Breast epithelium (tissue), 3 donors: ENCODE data around the gene GNRH2.

Experiments
- POLR2AphosphoS5 ChIP-seq, 3 donors: sonication (generic); formaldehyde crosslinking; IDR thresholded peaks; one replicate each; pipeline ENCODE4 v1.6.1; 2017; ENCODE audit warnings: antibody characterized with exemption in 3 of 3
- TF ChIP-seq, protein P1 (sequence below), 3 donors: fragments of 450-650 bp; IDR thresholded peaks; one replicate each; pipeline ENCODE4 v1.5.1; 2016 to 2017; ENCODE audit warnings: antibody characterized with exemption in 3 of 3, mild to moderate bottlenecking in 3 of 3, moderate library complexity in 3 of 3

DNA sequence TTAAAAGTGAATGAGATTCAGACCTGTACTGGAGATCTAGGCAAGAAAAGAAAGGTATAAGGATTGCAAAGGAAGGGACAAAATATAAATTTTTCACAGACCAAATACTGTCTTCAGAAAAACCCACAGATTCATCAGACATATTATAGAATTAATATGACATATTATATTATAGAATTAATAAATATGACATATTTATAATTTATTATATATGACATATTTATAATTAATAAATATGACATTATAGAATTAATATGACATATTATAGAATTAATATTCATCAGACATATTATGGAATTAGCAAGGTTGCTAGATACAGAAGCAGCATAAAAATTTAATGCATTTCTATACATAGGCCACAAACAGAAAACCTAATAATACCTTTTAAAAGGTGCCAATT lies 44.7 kb upstream of the GNRH2 start:
- TF ChIP-seq, protein P1, sequence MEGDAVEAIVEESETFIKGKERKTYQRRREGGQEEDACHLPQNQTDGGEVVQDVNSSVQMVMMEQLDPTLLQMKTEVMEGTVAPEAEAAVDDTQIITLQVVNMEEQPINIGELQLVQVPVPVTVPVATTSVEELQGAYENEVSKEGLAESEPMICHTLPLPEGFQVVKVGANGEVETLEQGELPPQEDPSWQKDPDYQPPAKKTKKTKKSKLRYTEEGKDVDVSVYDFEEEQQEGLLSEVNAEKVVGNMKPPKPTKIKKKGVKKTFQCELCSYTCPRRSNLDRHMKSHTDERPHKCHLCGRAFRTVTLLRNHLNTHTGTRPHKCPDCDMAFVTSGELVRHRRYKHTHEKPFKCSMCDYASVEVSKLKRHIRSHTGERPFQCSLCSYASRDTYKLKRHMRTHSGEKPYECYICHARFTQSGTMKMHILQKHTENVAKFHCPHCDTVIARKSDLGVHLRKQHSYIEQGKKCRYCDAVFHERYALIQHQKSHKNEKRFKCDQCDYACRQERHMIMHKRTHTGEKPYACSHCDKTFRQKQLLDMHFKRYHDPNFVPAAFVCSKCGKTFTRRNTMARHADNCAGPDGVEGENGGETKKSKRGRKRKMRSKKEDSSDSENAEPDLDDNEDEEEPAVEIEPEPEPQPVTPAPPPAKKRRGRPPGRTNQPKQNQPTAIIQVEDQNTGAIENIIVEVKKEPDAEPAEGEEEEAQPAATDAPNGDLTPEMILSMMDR (IDR thresholded peaks at IDR 0.05): no peak
- TF ChIP-seq POLR2AphosphoS5 (IDR thresholded peaks at IDR 0.05): no peak
